Measurements from ENCODE around the gene USF2. TPM values are rescaled to one million over a fixed set of nuclear protein-coding genes. Genes with fewer than 3 reads are reported as not detected.

Gene USF2
- total and polyA plus RNA-seq, 10 of the 15 experiments (the other 5 are each of a cell fraction or from before 2014, with no cell fraction given) = 0.56 to 157 (median 65.5) TPM

GRCh38 chr19:35267353-35267817 is 1.4 kb upstream of the USF2 start (continued):
- TF ChIP-seq ZNF207 (IDR thresholded peaks at IDR 0.05; ENCODE audit: borderline replicate concordance) (0 out of 2 replicates have a peak, but pooled peaks have one; percentile 24), BRCA1 (IDR thresholded peaks at IDR 0.05; ENCODE audit: low read depth, low read length) (no peak), NBN (IDR thresholded peaks at IDR 0.05) (no peak), RUNX3 (IDR thresholded peaks at IDR 0.05; ENCODE audit: low read length) (no peak), ASH2L (IDR thresholded peaks at IDR 0.05; ENCODE audit: borderline replicate concordance, low read depth) (no peak), ZNF622 (IDR thresholded peaks at IDR 0.05) (no peak), ETV6 (conservative IDR thresholded peaks at IDR 0.05 in 1 of 2, IDR thresholded peaks at IDR 0.05 in 1 of 2; ENCODE audit: borderline replicate concordance in 1 of 2, low read depth in 1 of 2) (no peak), HDGF (IDR thresholded peaks at IDR 0.05) (peak; percentile 81), POLR2AphosphoS5 (IDR thresholded peaks at IDR 0.05; ENCODE audit: low read length) (peak; percentile 57), PRDM15 (CRISPR knock-in tag; IDR thresholded peaks at IDR 0.05) (no peak), FOS (IDR thresholded peaks at IDR 0.05; ENCODE audit: borderline replicate concordance, extremely low read depth, insufficient read length) (no peak), SPI1 (IDR thresholded peaks at IDR 0.05; ENCODE audit: borderline replicate concordance, insufficient read depth, low read depth, low read length) (no peak), KAT2A (conservative IDR thresholded peaks at IDR 0.05; ENCODE audit: control insufficient read depth, low read depth, low read length) (no peak)
